MV-4-11 (cell line): ENCODE results near the gene CHKB.

ENCODE experiments used
- DNase-seq: peaks from one replicate; lab custom pipeline; 2025; lab: John Stamatoyannopoulos, UW

The CHKB gene

GRCh38 chr22:50573491-50574382 is 8.9 kb downstream of the CHKB start:
- no peak for DNase-seq

GRCh38 chr22:50572965-50573364 is 9.7 kb downstream of the CHKB start:
- no peak for DNase-seq

- DNase-seq, result no peak
Observed at GRCh38 chr22:50571264-50572175, 11.1 kb downstream of the CHKB start.

- no peak for DNase-seq
Observed at GRCh38 chr22:50570861-50571260, 11.8 kb downstream of the CHKB start.

GRCh38 chr22:50569896-50570535 is 12.6 kb downstream of the CHKB start:
- no peak for DNase-seq

GRCh38 chr22:50569041-50569459 is 13.6 kb downstream of the CHKB start:
- DNase-seq, result no peak

- no peak for DNase-seq
Observed at GRCh38 chr22:50568626-50569025, 14.0 kb downstream of the CHKB start.

GRCh38 chr22:50567721-50568252 is 14.9 kb downstream of the CHKB start:
- DNase-seq, result no peak

GRCh38 chr22:50564289-50564688 is 18.4 kb downstream of the CHKB start:
- no peak for DNase-seq

GRCh38 chr22:50563413-50564160 is 19.1 kb downstream of the CHKB start:
- DNase-seq, result no peak

- peak; percentile 90 for DNase-seq
Observed at GRCh38 chr22:50562523-50563412, 19.9 kb downstream of the CHKB start, which contains the start of gene SYCE3. SYCE3 (minus strand) TSS chr22:50562919; CDS start chr22:50556405, 6,514 bp downstream.

GRCh38 chr22:50561401-50562358 is 21.0 kb downstream of the CHKB start:
- no peak for DNase-seq

- no peak for DNase-seq
Observed at GRCh38 chr22:50560034-50560433, 22.6 kb downstream of the CHKB start.

- no peak for DNase-seq
Observed at GRCh38 chr22:50556703-50557102, 25.9 kb downstream of the CHKB start.

GRCh38 chr22:50553310-50553709 is 29.3 kb downstream of the CHKB start:
- DNase-seq, result no peak

- no peak for DNase-seq
Observed at GRCh38 chr22:50551160-50551752, 31.4 kb downstream of the CHKB start.

GRCh38 chr22:50550395-50550794 is 32.3 kb downstream of the CHKB start:
- no peak for DNase-seq
